ENCODE results near the gene SV2B.

DNA sequence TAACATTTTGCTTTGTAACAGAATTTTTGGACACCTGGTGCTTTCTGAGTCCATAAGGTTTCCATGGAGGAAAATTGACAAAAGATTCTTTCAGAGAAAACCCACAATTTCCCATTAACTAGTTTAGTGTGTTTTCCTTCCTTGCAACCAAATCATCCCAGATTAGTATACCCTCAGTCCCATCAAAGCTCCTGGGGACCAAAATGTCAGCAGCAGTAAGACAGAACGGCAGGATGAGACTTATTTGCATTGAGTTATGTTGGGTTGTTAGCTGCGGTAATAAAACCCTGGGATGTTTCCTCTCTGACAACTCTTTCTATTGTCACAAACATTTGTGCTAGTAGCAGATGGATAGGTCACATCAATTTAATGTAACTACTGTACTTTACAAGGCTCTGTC is 45.2 kb upstream of the SV2B start:
- TF ChIP-seq CTCF (conservative IDR thresholded peaks at IDR 0.05) (no peak), EZH2 (IDR thresholded peaks at IDR 0.05; ENCODE audit: low read depth) (no peak)
